IPS-18c (cell line): ENCODE data around the gene SELL.
"Not testable (repeated sequence)": the region's sequence is repeated elsewhere in the genome, so short reads cannot be mapped to it uniquely, and the experiment has no call there.

Experiments used
- H3K4me3 ChIP-seq: 2 replicates; pipeline ENCODE4 v1.7.0; 2013; ENCODE audit warnings: low read depth, mild to moderate bottlenecking, low read length, moderate library complexity; ENCODE audit not compliant: insufficient read depth
- H3K9me3 ChIP-seq: one replicate; pipeline ENCODE4 v1.6.1; 2013; ENCODE audit warnings: mild to moderate bottlenecking, low read length, moderate library complexity; ENCODE audit not compliant: control insufficient read depth, insufficient read depth

The SELL gene

DNA sequence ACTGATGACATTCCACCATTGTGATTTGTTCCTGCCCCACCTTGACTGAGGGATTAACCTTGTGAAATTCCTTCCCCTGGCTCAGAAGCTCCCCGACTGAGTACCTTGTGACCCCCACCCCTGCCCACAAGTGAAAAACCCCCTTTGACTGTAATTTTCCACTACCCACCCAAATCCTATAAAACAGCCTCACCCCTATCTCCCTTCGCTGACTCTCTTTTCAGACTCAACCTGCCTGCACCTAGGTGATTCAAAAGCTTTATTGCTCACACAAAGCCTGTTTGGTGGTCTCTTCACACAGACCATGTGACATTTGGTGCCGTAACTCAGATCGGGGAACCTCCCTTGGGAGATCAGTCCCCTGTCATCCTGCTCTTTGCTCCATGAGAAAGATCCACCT lies 28.3 kb downstream of the SELL start:
- H3K9me3 ChIP-seq, H3K4me3 ChIP-seq: not testable (repeated sequence)

DNA sequence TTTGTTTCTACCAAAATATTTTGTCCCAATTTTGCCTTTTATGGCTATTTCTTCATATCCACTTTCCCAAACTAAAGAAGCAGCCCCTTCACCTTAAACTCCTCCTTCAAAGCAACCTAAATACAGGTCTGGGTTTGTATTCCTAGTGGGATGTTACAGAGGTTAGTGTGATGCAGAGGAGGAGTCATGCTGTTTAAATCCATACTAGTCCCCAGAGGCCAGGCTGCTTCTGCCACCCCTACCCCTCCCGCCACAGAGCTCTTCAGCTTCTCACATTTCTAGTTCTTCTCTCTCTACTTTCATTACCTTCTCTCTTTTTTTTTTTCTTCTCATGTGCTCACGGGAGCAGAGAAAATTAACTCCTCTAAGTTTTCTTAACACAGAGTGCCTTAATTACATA lies 29.3 kb downstream of the SELL start:
- H3K9me3 ChIP-seq, result peaks cover 7% of the 10 kb centered on the region
- H3K4me3 ChIP-seq, result no peak overlapping the region

DNA sequence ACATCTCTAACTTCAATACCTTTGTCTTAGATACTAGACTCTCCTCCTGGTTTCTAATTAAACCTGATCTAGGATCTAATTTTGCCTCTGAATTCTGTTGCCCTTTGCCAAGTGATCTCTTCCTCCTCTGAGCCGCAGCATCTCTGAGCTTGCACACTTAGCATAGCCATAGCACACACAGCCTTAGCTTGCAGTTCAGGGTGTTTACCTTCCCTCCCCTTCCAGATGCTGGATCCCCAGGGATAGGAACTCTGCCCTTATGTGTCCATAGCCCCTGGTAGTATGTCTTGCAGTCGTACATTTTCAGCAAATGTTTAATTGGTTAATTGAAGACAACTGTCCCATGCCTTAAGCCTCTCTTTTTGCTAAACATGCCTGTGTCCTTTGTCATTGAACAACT lies 30.3 kb downstream of the SELL start:
- peaks cover 7% of the 10 kb centered on the region for H3K9me3 ChIP-seq
- H3K4me3 ChIP-seq, result no peak overlapping the region

DNA sequence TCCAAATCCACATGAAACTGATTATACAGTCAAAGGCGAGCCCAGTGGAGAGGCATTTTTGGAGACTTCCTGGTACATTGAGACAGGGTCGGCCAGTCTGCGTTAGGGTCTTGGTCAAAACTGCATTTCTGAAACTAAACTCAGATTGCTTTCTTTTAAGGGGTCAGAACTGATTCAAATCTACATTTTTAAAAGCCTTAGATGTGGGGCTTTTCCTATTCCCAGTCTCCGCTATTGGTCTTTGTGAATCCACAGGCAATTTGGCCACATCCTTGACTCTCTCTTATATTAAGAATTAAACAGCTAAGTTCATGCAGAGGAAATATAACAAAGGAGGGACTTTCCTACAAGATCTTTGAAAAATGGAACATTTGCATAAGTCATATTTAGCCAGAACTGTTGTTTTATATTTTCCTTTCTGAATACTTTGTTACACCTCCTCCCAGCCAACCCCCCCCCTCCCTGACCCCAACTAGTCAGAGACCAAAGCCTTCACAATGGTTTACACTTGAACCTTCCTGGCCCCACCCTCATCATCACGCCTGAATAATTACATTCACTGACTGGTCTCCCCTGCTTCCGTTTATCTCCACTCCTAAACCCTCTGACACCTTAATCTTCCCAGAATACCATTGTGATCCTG lies 30.9 kb downstream of the SELL start:
- no peak overlapping the region for H3K4me3 ChIP-seq
- peaks cover 7% of the 10 kb centered on the region for H3K9me3 ChIP-seq

DNA sequence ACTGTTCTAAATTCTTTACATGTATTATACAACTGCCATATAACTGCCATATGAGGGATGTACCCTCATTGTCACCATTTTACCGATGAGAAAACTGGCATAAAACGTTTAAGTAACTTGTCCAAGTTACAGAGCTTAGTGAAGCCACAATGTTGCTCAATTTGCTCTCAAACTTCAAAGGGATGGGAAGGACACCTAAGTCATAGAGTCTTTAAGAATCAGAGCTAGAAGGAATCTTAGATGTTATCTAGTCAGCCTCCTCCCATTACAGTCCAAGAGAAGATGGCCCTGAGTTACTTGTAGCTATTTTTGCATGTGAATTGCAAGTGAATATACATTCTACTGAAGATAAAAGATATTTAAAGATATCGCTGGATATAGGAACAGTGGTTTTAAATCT lies 31.7 kb downstream of the SELL start:
- H3K4me3 ChIP-seq, result no peak overlapping the region
- H3K9me3 ChIP-seq, result peaks cover 7% of the 10 kb centered on the region

DNA sequence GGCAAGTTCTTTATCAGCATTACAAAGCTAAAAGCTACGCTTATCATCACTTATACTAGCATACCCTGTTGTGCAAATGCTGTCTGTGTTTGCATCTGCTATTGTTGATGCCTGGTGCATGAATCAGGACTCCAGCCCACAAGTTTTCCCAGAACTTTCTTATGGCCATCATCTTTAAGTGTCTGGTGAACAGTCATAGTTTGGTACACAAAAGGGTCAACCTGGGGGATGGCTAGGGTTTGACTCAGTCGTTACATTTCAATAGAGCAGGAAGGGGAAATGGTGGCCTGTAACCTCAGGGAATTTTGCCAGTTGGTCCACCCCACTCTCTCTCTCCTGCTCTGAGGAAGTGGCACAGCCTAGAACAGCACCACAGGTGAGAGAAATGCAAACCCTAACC lies 35.4 kb downstream of the SELL start:
- peaks cover 2% of the 10 kb centered on the region for H3K9me3 ChIP-seq
- H3K4me3 ChIP-seq, result no peak overlapping the region

DNA sequence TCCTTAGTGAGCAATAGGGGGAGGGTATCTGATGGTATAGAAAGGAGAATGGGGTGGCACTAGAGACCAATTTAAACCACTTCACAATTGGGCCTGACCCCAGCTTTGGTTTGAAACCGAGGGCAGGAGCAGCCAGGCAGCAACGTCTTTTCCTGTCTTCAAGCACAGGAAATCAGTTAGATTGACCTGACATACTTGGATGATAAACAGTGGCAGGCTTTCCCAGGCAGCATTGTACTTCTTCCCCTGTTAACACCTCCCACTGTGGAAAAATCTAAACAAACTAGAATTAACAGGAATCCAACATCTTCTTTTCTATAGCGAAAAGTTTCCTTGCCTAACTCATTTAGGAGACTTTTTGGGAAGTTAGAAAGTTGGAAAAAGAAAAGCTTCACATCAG lies 40.6 kb downstream of the SELL start:
- H3K9me3 ChIP-seq, result peaks cover 2% of the 10 kb centered on the region
- no peak overlapping the region for H3K4me3 ChIP-seq

DNA sequence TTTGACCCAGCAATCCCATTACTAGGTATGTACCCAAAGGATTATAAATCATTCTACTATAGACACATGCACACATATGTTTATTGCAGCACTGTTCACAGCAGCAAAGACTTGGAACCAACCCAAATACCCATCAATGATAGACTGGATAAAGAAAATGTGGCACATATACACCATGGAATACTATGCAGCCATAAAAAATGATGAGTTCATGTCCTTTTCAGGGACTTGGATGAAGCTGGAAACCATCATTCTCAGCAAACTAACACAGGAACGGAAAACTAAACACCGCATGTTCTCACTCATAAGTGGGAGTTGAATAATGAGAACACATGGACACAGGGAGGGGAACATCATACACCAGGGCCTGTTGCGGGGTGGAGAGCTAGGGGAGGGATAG lies 41.2 kb downstream of the SELL start:
- not testable (repeated sequence) for H3K9me3 ChIP-seq, H3K4me3 ChIP-seq

DNA sequence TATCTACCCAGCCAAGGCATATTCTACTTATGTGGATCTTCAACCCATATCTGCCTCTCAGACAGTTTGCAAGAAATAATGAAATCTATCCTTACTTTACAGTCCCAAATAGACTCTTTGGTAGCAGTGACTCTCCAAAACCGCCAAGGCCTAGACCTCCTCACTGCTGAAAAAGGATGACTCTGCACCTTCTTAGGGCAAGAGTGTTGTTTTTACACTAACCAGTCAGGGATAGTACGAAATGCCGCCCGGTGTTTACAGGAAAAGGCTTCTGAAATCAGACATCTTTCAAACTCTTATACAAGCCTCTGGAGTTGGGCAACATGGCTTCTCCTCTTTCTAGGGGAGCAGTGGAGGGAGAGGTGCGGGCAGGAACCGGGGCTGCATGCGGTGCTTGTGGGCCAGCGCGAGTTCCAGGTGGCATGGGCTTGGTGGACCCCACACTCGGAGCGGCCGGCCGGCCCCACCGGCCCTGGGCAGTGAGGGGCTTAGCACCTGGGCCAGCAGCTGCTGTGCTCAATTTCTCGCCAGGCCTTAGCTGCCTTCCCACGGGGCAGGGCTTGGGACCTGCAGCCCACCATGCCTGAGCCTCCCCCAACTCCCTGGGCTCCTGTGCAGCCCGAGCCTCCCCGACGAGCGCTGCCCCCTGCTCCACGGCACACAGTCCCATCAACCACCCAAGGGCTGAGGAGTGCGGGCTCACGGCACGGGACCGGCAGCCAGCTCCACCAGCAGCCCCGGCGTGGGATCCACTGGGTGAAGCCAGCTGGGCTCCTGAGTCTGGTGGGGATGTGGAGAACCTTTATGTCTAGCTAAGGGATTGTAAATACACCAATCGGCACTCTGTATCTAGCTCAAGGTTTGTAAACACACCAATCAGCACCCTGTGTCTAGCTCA lies 43.5 kb downstream of the SELL start:
- not testable (repeated sequence) for H3K9me3 ChIP-seq, H3K4me3 ChIP-seq

DNA sequence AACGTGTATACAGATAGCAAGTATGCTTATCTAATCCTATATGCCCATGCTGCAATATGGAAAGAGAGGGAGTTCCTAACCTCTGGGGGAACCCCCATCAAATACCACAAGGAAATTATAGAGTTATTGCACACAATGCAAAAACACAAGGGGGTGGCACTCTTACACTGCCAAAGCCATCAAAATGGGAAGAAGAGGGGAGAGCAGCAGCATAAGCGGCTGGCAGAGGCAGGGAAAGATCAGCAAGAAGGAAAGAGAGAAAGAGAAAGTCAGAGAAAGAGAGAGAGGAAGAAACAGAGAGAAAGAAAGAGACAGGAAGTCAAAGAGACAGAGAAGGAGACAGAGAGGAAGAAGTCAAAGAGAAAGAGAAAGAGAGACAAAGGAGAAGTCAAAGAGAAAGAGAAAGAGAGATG lies 44.2 kb downstream of the SELL start:
- not testable (repeated sequence) for H3K9me3 ChIP-seq, H3K4me3 ChIP-seq

DNA sequence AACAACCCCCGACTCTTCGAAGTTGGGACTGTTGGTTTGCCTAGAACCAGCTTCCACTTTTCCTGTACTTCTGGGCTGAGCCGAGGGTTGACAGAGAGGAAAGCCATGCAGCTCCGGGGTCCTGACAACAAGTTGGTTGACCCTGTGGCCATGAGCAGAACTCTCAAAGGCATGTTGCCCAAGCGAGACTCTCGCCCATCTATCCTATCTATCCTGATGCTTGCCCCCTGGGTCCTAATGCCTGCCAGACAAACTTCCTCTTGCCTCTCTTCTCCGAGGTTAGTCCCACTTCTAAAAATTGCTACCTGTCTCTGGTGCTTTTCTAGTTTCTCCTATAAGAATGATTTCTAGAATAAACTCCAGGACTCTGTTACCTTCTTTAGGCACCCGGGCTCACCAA lies 48.7 kb downstream of the SELL start:
- H3K9me3 ChIP-seq, H3K4me3 ChIP-seq: not testable (repeated sequence)

DNA sequence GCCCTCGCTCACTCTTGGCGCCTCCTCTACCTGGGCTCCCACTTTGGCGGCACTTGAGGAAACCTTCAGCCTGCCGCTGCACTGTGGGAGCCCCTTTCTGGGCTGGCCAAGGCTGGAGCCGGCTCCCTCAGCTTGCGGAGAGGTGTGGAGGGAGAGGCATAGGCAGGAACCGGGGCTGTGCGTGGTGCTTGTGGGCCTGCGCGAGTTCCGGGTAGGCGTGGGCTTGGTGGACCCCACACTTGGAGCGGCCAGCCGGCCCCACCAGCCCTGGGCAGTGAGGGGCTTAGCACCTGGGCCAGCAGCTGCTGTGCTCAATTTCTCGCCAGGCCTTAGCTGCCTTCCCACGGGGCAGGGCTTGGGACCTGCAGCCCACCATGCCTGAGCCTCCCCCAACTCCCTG lies 50.4 kb downstream of the SELL start:
- not testable (repeated sequence) for H3K4me3 ChIP-seq, H3K9me3 ChIP-seq

DNA sequence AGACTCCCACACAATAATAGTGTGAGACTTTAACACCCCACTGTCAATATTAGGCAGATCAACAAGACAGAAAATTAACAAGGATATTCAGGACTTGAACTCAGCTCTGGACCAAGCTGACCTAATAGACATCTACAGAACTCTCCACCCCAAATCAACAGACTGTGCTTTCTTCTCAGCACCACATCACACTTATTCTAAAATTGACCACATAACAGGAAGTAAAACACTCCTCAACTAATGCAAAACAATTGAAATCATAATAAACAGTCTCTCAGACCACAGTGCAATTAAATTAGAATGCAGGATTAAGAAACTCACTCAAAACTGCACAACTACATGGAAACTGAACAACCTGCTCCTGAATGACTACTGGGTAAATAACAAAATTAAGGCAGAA lies 52.6 kb downstream of the SELL start:
- not testable (repeated sequence) for H3K9me3 ChIP-seq, H3K4me3 ChIP-seq

DNA sequence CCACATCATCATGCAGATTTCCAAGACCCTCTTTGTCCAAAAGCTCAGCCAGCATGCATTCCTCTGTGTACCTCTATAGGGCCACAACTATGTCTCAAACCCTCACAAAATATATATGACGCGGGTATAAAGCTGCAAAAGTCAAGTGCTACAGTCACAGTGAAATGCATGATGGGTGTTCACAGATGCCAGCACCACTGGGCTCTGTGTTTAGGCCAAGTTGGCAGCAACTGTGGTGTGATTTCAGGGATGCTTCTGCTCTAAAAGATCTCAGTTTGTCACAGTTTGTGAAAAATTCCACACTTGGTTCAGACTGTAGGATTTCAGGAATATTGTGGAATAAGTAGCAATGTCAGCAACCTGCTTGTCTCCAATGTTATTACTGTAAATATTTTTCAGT lies 57.5 kb downstream of the SELL start:
- Histone ChIP-seq H3K9me3 (no peaks in the 10 kb centered on the region), H3K4me3 (no peak overlapping the region)

DNA sequence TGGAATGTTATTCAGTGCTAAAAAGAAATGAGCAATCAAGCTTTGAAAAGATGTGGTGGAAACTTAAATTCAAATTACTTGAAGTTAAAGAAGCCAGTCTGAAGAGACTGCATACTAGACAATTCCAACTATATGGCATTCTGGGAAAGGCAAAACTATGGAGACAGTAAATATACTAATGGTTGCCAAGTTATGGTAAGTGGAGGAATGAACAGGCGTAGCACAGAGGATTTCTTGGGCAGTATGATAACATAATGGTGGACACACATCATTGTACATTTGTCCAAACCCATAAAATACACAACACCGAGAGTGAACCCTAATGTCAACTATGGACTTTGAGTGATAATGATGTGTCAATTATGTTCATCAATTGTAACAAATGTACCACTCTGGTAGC lies 60.4 kb downstream of the SELL start:
- H3K4me3 ChIP-seq, result no peak overlapping the region
- H3K9me3 ChIP-seq, result no peaks in the 10 kb centered on the region

DNA sequence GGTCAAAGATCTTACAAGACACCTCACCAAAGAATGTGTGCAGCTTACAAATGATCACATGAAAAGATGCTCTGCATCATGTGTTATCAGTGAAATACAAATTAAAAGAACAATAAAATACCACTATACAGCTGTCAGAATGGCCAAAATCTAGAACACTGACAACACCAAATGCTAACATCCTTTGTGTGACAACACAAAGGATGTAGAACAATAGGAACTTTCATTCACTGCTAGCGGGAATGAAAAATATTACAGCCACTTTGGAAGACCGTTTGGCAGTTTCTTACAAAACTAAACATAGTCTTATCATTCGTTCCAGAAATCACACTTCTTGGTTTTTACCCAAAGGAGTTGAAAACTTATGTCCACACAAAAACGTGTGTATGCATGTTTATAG lies 60.9 kb downstream of the SELL start:
- Histone ChIP-seq H3K4me3 (no peak overlapping the region), H3K9me3 (no peaks in the 10 kb centered on the region)

DNA sequence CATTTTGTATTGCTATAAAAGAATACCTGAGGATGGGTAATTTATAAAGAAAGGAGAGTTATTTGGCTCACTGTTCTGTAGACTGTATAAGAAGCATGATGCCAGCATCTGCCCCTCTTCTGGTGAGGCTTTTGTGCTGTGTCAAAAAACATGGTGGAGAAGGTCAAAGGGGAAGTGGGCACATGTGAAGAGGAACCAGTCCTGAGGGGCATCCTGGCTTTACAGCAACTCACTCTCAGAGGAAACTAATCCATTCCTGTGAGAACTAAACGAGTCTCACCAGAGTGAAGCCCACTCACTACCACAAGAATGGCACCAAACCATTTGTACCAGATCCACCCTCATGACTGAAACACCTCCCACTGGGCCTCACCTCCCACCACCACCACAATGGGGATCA lies 62.7 kb downstream of the SELL start:
- Histone ChIP-seq H3K4me3 (no peak overlapping the region), H3K9me3 (no peaks in the 10 kb centered on the region)

DNA sequence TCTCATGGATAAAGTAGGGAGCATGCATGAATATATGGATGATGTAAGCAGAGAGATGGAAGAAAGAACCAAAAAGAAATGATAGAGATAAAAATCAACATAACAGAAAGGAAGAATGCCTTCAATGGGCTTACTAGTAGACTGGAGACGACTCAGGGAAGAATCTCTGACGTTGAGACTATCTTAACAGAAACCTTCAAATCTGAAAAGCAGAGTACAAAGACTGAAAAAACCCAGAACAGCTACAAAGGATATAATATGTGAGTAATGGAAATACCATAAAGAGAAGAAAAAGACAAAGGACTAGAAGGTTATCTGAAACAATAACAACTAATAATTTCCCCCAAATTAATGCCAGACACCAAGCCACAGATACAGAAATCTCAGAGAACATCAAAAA lies 63.2 kb downstream of the SELL start:
- H3K4me3 ChIP-seq, result no peak overlapping the region
- H3K9me3 ChIP-seq, result no peaks in the 10 kb centered on the region

DNA sequence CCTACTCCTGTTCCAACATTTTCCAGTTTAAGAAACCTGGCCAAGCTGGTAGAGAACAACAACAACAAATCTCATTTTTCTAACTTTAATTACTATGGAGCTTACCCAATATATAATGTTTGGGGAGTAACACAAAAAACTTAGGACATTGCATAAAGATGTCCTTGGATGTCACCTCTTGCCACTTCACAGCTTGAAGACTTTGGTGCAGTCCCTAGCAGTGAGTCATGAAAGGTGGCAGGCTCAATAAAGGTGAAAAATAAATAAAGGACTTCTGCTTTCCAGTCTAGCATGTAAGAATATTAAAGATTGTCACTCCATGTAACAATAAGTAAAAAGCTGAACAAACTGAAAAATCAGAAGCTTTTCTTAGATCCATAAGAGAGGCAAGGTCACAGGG lies 63.9 kb downstream of the SELL start:
- Histone ChIP-seq H3K4me3 (no peak overlapping the region), H3K9me3 (peaks cover 2% of the 10 kb centered on the region)
